Activated gamma-delta T cell (primary cell): ENCODE results near the gene SPATA16.
"Not testable (repeated sequence)": the region's sequence is repeated elsewhere in the genome, so short reads cannot be mapped to it uniquely, and the experiment has no call there.

Source experiments
- DNase-seq: peaks from one replicate; lab custom pipeline; 2025; lab: John Stamatoyannopoulos, UW

The SPATA16 gene

DNA sequence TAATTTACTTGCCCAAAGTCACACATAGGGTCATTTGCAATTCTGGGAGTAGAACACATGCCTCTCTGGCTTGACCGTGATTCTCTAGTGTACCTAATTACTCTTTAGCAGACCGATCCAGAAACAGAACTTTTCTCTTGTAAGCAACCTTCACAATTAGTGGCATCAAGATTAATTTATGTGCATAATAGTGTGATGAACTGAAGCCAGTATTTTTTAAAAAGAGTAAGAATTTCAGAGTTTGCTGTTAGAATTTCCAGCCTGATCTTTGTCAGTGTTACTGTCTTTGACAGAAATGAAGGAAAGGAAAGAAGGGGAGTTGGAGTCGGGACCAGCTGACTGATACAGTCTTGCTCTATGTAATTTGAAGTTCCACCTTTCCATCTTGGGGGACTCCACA, 137.1 kb downstream of the SPATA16 start:
- DNase-seq = no peak

GRCh38 chr3:173003471-173003870, 137.6 kb downstream of the SPATA16 start:
- DNase-seq = no peak

DNA sequence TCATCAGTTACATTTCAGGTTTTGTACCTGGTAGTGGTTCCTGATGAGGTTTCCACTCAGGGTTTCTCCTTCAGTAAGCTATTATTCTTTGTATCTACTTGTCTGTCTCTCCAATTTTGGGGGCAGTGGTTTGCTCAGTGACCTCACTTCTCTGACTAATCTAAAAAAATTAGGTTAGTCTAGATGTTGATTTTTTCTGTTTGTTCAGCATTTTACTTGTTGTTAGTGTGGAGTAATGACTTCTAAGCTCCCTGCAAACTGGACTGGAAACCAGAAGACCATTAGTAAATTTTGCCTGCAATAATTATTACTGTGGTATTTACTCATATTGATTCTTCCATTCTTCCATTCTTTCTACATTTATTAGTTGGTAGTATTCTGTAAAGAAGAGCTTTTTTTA, 139.4 kb downstream of the SPATA16 start:
- DNase-seq = no peak

DNA sequence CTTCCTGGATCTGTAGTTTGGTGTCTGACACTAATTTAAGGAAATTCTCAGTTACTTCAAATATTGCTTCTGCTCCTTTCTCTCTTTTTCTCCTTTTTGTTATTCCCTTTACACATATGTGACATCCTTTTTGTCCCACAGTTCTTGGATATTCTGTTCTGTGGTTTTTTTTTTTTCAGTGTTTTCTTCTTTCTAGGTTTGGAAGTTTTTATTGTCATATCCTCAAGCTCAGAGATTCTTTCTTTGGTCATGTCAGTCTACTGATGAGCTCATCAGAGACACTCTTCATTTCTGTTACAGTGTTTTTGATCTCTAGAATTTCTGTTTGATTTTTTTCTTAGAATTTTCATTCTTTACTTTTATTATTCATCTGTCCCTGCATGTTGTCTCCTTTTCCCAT, 140.5 kb downstream of the SPATA16 start:
- DNase-seq = no peak

- no peak for DNase-seq
Measured at GRCh38 chr3:172993412-172993811, 147.6 kb downstream of the SPATA16 start.

GRCh38 chr3:172991424-172991996, 149.5 kb downstream of the SPATA16 start:
- DNase-seq = no peak

DNA sequence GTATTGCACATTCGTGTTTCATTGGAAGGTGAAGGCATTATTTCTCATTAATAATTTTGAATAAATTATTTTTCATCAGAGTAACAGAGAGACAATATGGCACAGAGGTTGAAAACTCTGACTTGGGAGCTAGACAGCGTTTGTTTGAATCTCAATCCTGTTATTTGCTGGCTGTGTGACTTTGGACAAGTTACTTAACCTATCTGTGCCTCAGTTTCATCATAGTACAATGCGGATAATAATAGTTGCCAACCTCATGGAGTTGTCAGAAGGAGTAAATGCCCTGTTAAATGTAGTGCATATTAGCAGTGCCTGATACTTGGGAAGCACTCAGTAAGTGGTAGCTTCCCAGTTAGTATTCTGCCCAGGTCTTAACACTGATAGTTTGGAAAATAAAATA, 151.7 kb downstream of the SPATA16 start:
- no peak for DNase-seq

DNA sequence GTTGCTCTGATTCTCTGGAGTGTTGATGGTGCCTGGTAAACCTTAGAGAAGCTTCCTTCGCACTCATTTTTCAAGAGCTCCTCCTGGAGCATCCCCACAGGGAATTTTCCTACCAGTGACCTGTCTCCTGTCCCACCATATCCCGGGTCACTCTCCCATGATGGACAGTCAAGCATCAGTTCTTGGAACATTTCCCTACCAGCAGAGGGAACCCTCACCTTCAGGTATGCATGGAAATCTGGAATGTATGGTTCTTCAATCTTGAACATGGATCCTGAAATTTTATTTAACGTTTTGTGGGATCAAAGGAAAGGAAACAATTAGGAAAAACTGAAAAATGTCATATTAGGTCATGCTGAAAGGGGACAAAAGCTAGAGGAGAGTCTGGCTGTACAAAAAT, 153.8 kb downstream of the SPATA16 start:
- DNase-seq = no peak

DNA sequence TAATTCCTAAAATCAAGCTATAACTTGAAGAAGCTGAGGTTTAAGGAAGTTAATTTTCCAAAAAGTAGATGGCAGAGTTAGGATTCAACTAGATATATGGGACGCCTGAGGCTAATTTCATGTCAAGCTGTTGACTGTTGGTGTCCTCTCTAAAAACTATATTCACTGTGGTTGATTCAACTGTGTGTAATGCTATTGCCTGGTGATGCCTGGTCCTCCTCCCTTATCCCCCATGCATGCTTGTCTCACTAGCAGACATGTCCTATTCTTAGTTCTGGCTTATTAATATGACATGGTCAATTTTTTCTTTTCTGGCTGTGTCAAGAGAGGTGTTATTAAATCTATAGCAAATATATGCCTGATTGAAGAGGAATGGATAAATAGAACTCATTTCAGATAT, 156.1 kb downstream of the SPATA16 start:
- DNase-seq = no peak

DNA sequence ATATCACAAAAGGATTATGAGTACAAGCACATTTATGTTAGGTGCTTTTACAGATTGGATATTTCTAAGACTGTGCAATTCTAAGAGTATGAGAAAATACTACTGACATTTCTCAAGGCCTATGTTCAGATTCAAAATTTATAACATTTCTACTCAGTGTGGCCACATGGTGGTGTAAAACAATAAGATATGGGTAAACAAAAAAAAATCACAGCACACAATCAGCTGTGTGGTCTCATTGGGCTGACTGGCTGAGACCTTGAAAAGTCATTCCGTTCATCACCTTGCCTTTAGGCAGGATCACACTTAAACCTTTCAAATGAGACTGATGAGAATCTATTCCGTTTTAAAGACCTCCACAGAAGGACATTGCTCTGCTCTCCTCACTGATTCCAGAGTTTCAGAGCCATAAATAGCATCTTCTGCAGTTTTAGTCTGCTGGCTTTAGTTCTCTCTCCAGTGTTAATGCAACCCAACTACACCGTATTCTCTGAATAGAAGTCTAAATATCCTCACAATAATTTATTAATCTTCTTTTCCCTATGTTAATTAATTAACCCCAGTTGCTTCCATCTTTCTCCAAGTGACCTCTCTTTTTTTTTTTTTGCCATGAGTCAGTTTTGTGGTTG, 158.2 kb downstream of the SPATA16 start:
- no peak for DNase-seq

- DNase-seq = no peak
Measured at GRCh38 chr3:172981407-172981983, 159.5 kb downstream of the SPATA16 start.

GRCh38 chr3:172980849-172981248, 160.2 kb downstream of the SPATA16 start:
- DNase-seq = no peak

DNA sequence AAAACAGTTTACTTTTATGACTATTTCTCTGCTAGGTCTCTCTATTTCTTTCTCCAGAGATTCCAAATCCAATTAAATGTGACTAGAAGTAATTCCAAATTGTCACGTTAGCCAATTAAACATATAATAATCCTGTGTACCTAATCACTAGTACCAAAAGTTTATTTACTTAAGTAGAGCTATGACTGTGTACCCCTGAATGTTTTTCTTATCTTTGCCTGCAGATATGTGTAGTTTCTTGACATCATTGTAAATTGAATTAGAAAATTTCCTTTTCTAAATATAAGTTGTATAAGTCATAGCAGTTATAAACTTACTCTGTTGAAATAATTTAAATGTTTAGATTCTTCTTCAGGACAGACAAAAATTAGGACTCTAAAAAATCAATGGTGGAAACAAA, 163.3 kb downstream of the SPATA16 start:
- DNase-seq = no peak

DNA sequence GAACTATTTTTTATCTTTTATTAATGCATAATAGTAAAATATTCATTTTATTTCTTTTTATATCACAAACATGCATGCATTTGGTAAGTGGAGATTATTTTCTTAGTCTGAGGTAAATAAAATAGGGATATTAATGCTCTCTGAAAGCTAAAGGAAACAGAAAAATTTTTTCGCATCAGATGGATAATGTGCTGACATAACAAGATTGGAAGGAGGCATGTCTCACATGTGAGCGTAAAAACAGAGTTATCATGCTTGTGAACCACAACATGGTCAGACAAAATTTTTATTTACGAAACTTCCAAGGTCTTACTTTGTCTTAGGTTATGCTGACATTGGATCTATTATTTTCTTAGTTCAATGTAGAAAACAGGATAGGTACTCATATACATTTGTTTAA, 166.1 kb downstream of the SPATA16 start:
- no peak for DNase-seq

- DNase-seq = no peak
Measured at GRCh38 chr3:172973799-172974198, 167.2 kb downstream of the SPATA16 start.

DNA sequence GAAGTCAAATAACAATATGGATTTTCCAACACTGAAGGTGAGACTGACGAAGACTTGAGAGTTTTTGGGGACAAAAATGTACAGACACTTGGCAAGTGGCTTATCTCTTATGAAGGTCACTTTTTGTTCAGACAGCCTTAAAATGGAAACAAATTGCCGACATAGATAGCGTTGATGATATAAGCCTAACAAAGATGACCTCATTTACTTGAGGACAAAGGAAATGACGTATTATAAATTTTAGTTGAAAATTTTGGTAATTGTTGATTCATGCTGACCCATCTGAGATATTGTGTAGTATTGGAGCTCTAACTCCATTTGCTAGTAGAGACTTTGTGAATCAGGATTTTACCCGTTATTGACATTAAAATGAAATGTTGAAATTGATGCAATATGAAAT, 168.3 kb downstream of the SPATA16 start:
- DNase-seq = no peak

DNA sequence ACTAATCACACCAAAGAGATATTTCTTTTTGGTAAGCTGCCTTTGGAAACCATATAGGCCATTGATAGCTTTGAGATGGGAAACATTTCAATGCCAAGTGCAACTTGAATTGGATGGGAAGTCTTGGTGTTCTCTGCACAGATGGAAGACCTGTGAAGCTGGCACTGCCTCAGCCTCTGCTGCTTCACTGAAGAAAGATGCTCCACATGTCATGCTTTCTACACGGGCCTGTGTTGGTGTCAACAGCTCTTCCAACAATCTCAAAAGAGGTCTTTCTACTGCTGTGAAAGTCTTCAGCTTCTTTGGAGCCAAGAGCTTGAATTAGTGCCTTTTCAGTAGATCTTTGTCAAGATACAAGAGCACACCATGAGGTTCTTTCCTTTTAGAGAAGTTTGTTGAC, 169.0 kb downstream of the SPATA16 start:
- DNase-seq = no peak

DNA sequence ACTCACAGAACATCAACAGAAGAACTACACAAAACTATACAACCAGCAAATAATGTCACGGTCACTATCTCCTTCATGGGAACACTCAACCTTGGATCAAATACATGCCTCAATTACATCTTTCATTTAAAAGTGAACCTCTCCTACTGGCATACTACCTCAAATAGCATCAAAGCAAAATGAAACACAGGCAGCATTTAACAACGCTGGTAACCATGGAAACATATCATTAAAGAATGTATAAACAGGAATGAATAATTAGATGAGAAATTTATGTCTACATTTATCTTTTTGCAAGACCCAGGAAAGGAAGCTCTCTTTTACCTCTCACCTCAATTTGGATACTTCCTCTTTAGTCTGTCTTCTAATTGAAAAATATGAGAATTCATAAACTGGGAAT, 172.4 kb downstream of the SPATA16 start:
- no peak for DNase-seq

DNA sequence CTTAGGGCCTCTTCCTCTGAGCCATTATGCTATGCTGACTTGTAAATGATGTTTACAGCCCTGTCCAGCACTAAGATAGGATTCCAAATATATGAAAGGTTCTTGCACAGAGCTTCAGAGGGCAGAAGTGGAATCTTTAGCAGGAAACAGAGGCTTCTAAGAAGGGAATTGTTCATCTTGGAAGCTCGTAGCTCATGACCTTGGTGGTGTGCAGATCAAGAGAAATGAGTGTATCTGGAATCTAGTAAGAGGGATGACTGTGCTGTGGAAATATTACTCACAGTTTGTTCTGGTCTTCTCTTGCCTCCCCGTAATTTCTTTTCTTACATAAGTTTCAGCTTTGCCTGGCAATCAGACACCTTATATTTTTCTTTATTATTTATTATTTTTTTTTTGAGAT, 175.8 kb downstream of the SPATA16 start:
- no peak for DNase-seq

GRCh38 chr3:172960626-172961182, 180.3 kb downstream of the SPATA16 start:
- DNase-seq = not testable (repeated sequence)

GRCh38 chr3:172958565-172958964, 182.5 kb downstream of the SPATA16 start:
- DNase-seq = no peak

- DNase-seq = no peak
Measured at GRCh38 chr3:172953571-172953970, 187.5 kb downstream of the SPATA16 start.

GRCh38 chr3:172951511-172951910, 189.5 kb downstream of the SPATA16 start:
- DNase-seq = no peak

DNA sequence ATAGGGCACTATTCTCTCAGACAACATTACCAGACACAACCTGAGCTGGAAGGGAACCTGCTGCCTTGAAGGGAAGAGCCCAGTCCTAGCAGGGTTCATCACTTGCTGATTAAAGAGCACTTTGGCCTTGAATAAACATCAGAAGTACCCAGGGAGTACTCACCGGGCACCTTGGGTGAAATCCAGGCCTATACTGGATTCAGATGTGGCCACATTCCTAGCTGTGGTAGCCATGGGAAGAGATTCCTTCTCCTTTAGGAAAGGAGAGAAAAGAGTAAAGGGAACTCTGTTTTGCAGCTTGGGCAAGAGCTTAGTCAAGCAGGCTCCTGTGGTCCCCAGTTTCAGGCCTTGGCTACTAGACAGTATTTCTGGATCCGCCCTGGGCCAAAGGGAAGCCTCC, 195.0 kb downstream of the SPATA16 start:
- DNase-seq = no peak
